RWPE2 (cell line): Measurements from ENCODE around the gene GLDN.
A peak's percentile ranks its signal among the peaks of the same experiment; 100 is the strongest.
"Not testable (repeated sequence)": the region's sequence is repeated elsewhere in the genome, so short reads cannot be mapped to it uniquely, and the experiment has no call there.

Source experiments
- ATAC-seq: fragments of 200-7000 bp; cut with Tn5 transposase; 3 replicates; pipeline ENCODE4 v1.9.1; 2021; ENCODE audit warnings: low read depth
- DNase-seq: peaks from one replicate; pipeline ENCODE4 v3.0.0-alpha.2; 2020; ENCODE audit warnings: low spot score
- H3K27ac ChIP-seq: fragments of 450-650 bp; 2 replicates; pipeline ENCODE4 v1.5.1; 2017; ENCODE audit warnings: mild to moderate bottlenecking; ENCODE audit not compliant: poor library complexity, severe bottlenecking
- H3K27me3 ChIP-seq: fragments of 250-450 bp; sonication (Bioruptor Pico); 2 replicates; pipeline ENCODE4 v1.5.1; 2021; ENCODE audit warnings: mild to moderate bottlenecking, moderate library complexity; ENCODE audit not compliant: insufficient read depth, poor library complexity, severe bottlenecking
- H3K36me3 ChIP-seq: fragments of 250-450 bp; sonication (Bioruptor Pico); 2 replicates; pipeline ENCODE4 v1.5.1; 2020; ENCODE audit warnings: low read depth, mild to moderate bottlenecking, moderate library complexity
- H3K4me1 ChIP-seq: fragments of 250-450 bp; sonication (Bioruptor Pico); 2 replicates; pipeline ENCODE4 v1.5.1; 2021; ENCODE audit warnings: mild to moderate bottlenecking, moderate library complexity; ENCODE audit not compliant: insufficient read depth, poor library complexity, severe bottlenecking
- H3K4me3 ChIP-seq: fragments of 250-450 bp; sonication (Bioruptor Pico); 2 replicates; pipeline ENCODE4 v1.5.1; 2021; ENCODE audit warnings: mild to moderate bottlenecking, moderate library complexity; ENCODE audit not compliant: severe bottlenecking
- H3K9me3 ChIP-seq: fragments of 250-450 bp; sonication (Bioruptor Pico); 2 replicates; pipeline ENCODE4 v1.5.1; 2021; ENCODE audit warnings: mild to moderate bottlenecking, moderate library complexity; ENCODE audit not compliant: severe bottlenecking
- TF ChIP-seq, protein P1 (sequence below): fragments of 450-650 bp; IDR thresholded peaks from one replicate; pipeline ENCODE4 v1.5.1; 2017; ENCODE audit warnings: mild to moderate bottlenecking, moderate library complexity; ENCODE audit not compliant: poor library complexity, severe bottlenecking

Gene GLDN

DNA sequence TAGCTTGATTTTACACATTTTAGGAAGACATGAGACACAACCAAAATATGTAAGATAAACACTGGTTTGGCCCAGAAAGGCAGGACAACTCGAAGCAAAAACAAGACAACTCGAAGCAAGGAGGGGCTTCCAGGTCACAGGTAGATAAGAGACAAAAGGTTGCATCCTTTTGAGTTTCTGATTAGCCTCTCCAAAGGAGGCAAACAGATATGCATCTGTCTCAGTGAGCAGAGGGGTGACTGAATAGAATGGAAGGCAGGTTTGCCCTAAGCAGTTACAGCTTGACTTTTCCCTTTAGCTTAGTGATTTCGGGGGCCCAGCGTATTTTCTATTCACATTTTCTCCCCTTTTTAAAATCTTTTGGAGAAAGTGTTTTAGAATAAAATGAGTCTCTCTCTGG is 74.7 kb downstream of the GLDN start:
- DNase-seq = no peak
- H3K27me3 ChIP-seq = no peaks in the 10 kb centered on the region
- no peaks in the 10 kb centered on the region for H3K36me3 ChIP-seq
- TF ChIP-seq, protein P1, sequence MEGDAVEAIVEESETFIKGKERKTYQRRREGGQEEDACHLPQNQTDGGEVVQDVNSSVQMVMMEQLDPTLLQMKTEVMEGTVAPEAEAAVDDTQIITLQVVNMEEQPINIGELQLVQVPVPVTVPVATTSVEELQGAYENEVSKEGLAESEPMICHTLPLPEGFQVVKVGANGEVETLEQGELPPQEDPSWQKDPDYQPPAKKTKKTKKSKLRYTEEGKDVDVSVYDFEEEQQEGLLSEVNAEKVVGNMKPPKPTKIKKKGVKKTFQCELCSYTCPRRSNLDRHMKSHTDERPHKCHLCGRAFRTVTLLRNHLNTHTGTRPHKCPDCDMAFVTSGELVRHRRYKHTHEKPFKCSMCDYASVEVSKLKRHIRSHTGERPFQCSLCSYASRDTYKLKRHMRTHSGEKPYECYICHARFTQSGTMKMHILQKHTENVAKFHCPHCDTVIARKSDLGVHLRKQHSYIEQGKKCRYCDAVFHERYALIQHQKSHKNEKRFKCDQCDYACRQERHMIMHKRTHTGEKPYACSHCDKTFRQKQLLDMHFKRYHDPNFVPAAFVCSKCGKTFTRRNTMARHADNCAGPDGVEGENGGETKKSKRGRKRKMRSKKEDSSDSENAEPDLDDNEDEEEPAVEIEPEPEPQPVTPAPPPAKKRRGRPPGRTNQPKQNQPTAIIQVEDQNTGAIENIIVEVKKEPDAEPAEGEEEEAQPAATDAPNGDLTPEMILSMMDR = no peak
- H3K27ac ChIP-seq = no peak overlapping the region
- no peaks in the 10 kb centered on the region for H3K4me1 ChIP-seq
- no peak for ATAC-seq
- no peaks in the 10 kb centered on the region for H3K9me3 ChIP-seq
- H3K4me3 ChIP-seq = no peak overlapping the region

DNA sequence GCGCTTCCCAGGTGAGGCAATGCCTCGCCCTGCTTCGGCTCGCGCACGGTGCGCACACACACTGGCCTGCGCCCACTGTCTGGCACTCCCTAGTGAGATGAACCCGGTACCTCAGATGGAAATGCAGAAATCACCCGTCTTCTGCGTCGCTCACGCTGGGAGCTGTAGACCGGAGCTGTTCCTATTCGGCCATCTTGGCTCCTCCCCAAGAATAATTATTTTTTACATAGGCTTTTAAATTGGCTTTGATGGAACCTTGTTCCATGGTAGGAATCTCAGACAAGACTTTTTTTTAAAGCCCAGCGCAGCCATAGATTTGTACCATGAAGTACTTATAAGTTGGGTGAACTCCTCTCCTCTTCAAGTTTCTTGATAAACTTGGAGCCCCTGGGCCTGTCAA is 81.6 kb downstream of the GLDN start:
- DNase-seq, H3K27me3 ChIP-seq, H3K4me3 ChIP-seq, ATAC-seq, H3K36me3 ChIP-seq, H3K9me3 ChIP-seq, H3K27ac ChIP-seq: not testable (repeated sequence)
- H3K4me1 ChIP-seq = peaks cover 15% of the 10 kb centered on the region

DNA sequence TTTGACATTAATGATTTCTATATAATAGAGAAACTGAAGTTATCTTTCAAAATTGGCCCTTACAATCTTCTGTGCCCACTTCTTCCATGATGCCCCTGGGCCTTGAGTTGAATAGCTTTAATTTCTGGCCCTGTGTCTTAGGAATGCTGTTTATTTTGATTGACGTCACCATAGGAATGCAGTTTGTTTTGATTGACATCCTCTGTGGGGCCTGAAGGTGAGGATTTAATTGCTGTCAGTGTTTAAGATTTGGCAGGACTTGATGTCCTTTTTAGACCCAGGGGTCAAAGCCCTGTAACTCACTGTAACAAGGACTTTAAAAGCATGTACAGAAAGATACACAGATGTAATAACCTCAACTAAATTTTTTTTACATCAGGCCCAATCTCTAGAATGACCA is 83.3 kb downstream of the GLDN start:
- H3K27me3 ChIP-seq = no peaks in the 10 kb centered on the region
- TF ChIP-seq, protein P1 = no peak
- H3K27ac ChIP-seq = no peak overlapping the region
- DNase-seq = no peak
- no peaks in the 10 kb centered on the region for H3K36me3 ChIP-seq
- peaks cover 15% of the 10 kb centered on the region for H3K4me1 ChIP-seq
- H3K9me3 ChIP-seq = no peaks in the 10 kb centered on the region
- peak; percentile 74 for ATAC-seq
- H3K4me3 ChIP-seq = no peak overlapping the region

DNA sequence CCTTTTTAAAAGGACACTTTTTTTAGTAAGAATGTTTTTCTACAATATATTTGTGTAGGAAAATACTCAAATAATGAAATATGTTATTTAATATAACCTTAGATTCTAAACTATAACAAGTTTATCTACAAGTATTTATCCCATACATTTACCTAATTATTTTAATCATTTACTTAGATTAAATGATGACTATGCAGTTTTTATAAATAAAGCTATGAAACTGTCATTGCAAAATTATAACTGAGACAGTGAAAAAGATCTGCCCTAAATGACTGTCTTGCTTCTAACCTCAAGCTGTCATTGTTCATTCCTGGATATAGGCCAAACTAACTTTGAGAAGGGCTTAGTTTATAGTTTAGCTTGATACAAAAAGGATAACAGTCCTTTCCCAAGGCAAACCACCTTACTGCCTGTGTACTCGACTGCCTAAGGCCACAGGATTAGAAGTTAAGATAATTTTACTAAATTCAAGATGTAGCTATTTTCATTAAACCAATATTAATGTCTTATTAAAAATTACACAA is 84.1 kb downstream of the GLDN start:
- Histone ChIP-seq H3K27me3 (no peaks in the 10 kb centered on the region), H3K4me1 (peaks cover 15% of the 10 kb centered on the region), H3K36me3 (no peaks in the 10 kb centered on the region), H3K9me3 (no peaks in the 10 kb centered on the region), H3K27ac (no peak overlapping the region), H3K4me3 (no peak overlapping the region)
- peak; percentile 42; the same call in 1 of the 3 replicates for ATAC-seq
- TF ChIP-seq, protein P1 = no peak
- no peak for DNase-seq

DNA sequence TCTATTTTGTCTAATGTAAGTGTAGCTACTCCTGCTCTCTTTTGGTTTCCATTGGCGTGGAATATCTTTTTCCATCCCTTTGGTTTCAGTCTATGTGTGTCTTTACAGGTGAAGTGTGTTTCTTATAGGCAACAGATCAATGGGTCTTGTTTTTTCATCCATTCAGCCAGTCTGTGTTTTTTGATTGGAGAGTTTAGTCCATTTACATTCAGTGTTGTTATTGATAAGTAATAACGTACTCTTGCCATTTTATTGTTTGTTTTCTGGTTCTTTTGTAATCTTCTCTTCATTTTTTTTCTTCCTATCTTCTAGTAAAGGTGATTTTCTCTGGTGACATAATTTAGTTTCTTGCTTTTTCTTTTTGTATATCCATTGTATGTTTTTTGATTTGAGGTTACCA is 97.1 kb downstream of the GLDN start:
- DNase-seq (no peak), ATAC-seq (no peak)
- H3K9me3 ChIP-seq = peaks cover 3% of the 10 kb centered on the region
- H3K4me3 ChIP-seq = no peak overlapping the region
- H3K4me1 ChIP-seq = no peaks in the 10 kb centered on the region
- no peaks in the 10 kb centered on the region for H3K27me3 ChIP-seq
- TF ChIP-seq, protein P1 = no peak
- no peaks in the 10 kb centered on the region for H3K36me3 ChIP-seq
- no peak overlapping the region for H3K27ac ChIP-seq
